Fibroblast of the conjunctiva (primary cell): ENCODE data around the gene ANGPTL2.

Experiments
- DNase-seq: peaks from one replicate; pipeline ENCODE4 v3.0.0-alpha.2; 2010; ENCODE audit warnings: low read depth

ANGPTL2 gene

DNA sequence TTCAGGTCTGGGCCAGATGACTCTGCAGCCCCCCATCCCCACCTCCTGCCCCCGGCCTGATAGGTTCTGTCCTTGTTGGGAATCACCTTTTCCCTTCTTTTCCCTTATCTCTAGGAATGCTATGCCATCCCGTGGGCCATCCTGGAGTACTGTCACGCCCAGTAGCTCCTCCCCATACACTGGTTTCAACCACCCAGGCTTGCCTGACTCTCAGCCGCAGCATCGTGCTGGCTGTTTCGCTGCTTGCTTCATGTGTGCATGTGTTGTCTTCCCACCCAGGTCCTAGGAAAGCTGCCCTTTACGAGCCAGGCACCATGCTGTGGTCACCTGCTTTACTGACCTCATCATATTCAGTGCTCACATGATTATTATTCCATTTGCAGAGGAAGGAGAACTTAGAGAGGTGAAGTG, 71.8 kb downstream of the ANGPTL2 start:
- DNase-seq, result no peak

DNA sequence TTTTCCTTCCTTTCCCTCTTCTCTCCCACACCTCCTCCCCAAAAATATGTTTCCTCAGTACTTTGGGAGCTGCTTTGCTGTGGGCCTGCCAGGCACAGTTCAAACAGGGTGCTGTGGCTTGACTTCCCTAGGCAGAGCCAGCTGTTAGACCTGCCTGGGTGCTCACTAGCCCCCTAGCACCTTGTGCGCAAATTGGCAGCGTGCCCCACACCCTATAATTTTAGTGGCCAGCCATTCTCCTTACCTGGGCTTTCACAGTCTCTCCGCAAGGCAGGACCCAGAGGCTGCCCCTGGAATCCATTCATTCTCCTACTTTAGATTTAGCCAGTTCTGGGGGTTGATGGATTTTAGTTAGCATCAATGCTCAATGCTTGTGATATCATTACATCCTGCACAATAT, 72.3 kb downstream of the ANGPTL2 start:
- no peak for DNase-seq

DNA sequence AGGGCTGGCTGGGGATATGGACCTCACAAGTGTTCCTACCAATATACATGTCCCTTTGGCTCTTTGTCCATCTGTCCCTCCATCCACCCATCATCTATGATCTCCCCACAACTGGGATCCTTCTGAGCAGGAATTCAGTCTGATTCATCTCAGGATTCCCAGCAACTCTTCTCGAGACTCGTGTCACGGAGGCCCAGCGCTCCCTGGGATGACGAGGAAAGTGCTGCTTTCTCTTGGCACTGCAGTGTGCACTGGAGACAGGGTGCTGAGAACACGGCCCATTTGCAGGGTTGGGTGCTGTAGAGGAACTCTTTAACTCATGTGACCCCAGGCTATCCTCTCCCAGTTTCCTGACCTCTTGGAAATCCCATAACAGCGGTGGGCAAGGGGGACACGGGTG, 72.9 kb downstream of the ANGPTL2 start:
- DNase-seq, result no peak

DNA sequence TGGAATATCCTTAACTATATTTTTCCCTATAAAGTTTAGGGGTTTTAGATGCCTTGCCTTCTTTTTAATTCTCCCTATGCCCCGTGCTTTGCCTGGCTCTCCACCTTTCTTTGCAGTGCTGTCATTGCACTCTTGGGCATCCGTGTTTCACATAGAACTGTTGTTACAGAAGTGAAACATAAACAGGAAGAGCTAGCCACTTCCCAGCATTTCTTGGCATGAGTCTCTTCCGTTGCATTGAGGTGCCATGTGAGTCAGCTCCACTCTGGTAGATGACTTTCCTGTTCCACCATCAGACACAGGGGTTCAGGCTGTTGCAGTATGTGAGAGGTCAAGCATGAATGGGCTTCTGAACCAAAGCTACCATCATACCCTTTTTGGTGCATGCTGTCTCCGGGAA, 73.4 kb downstream of the ANGPTL2 start:
- peak; percentile 84 for DNase-seq

DNA sequence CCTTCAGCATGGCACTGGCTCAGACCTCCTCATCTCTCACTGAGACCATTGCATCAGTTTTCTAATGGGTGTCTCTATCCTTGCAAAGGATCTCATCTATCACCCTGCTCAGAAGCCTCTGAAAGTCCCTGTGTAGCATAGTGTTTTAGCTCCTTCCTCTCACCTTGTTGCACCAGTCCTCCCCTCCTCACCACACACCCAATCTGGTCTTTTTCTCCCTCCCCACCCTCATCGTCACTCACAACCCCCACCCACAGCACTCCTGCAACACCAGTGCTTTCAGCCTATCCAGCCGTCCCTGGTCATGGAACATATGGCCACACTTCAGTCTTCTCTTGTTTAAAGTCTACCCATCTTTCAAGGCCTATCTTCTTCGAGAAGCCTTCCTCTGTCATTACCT, 74.5 kb downstream of the ANGPTL2 start:
- DNase-seq, result no peak

DNA sequence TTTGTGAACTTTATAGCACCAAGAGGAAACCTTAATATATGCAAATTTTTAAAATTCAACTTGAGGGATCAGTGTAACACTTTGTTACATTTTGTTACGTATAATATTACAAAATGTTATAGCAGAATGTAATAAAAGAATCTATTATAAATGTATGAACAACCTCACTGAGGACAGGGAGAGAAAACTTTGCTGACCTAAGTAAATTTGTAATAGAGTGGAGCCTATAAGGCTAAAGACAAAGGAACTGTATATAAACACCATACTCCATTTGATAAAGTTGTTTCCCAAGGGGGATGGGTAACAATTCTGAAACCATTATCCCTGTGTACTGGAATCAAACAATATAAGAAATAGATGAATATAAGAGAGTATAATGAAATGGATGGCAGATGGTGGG, 77.3 kb downstream of the ANGPTL2 start:
- DNase-seq, result no peak

DNA sequence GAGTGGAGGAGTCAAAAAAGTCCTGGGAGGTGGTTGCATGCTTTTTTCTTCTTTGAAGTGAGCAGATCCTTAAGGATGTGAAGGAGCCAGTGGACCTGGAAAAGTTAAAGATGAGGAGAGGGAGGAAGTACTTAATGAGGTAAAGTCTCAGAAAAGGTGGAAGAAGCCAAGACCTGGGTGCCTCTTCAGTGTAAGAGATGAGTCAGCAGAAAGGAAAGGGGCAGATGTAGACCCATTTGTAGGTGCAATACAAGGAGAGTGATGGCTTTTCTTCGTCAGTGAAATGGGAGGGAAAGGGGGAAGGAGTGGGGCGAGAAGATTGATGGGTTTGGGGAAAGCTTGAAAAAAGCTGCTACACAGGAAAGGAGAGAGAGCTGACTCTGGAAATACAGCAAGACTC, 82.9 kb downstream of the ANGPTL2 start:
- no peak for DNase-seq

DNA sequence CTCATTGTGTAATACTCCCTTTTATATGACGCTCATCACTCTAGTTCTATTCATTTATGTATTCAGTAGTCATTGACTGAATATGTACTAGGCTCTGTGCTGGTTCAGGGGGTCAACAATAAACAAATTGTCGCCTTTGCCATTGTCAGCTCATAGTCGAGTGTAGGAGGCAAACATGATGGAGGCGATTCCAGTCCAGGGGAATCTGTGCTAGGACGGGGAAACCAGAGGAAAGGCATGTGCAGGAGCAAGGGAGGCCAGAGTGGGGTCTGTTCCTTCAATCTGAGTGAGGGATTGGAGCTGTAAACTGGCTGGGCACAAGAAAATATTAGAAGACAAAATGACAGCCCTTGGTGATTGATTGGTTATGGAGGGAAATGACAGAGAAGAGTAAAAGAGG, 83.9 kb downstream of the ANGPTL2 start:
- no peak for DNase-seq
